NCI-H774 (cell line): ENCODE data around the gene C6orf52.
"Not testable (repeated sequence)": the region's sequence is repeated elsewhere in the genome, so short reads cannot be mapped to it uniquely, and the experiment has no call there.

ENCODE experiments used
- DNase-seq: peaks from one replicate; lab custom pipeline; 2025; lab: John Stamatoyannopoulos, UW

Gene C6orf52

DNA sequence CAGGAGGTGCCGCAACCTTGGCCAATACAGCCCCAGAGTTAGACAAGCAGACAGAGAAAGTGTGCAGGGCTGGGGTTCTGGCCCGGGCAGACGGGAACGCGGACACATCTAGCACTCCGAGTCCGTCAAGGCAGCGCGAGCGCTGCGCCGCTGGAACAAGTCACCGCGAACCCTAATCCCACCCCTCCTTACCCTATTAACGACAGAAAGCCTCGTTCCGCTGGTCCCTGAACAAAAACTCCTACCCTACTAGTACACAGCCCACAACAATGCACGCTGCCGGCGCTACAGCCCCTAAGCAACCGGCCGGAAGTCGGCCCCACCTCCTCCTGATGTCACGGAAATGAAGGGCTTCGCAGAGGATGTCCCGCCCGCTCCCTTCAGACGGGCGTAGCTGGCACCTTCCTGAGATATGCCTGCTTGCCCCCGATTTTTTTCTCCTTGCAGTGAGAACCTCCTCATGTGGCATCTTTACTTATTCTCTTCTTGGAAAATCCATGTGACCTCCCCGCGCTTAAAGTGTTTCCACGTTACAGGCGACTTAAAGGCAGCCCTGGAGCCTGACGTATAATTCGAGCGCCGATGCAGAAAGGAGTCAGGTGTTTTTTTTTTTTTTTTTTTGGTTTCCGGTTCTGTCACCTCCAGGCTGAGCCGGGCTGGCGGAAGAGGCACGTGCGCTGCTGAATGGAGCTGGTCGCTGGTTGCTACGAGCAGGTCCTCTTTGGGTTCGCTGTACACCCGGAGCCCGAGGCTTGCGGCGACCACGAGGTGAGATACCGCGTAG is at the start of gene C6orf52, which contains the start of gene PAK1IP1:
TSS of gene C6orf52 (minus strand) at position 315 of the 784 bp plus-strand sequence. CDS start 7,066 bp downstream, outside the sequence.
TSS of gene PAK1IP1 (plus strand) at position 671 of the 784 bp plus-strand sequence. CDS start at position 685, 14 bp downstream.
- DNase-seq: peak; percentile 91

DNA sequence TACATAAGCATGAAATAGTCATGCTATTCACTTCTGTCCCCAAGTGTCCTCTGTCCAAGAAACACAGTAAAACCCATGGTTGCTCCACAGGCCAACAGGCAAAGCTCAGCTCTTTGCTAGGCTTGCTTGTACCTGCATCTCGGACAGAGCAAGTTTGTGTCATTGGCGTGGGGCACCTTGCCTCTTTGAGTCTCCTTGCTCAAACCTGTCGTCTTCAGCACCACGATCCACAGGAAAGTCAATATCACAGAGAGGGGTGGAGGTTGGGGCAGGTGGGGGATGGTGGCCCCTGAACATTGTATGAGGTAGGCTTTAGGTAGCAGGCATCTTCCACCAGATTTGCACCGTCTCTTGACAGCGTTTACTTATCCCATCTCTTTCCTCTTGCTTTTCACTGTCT is 49.1 kb upstream of the C6orf52 start:
- no peak for DNase-seq

DNA sequence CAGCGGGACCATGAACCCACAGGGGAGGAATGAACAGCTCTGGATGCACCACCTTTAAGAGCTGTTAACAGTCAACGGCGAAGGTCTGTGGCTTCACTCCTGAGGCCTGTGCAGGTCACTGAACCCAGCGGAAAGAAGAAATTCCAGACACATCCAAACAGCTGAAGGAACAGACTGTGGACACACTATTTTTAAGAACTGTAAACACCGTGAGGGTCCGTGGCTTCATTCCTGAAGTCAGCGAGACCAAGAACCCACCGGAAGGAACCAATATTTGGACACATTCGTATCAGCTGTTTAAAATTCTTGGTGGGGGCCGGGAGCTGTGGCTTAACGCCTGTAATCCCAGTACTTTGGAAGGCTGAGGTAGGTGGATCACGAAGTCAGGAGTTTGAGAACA is 47.8 kb upstream of the C6orf52 start:
- DNase-seq: no peak

DNA sequence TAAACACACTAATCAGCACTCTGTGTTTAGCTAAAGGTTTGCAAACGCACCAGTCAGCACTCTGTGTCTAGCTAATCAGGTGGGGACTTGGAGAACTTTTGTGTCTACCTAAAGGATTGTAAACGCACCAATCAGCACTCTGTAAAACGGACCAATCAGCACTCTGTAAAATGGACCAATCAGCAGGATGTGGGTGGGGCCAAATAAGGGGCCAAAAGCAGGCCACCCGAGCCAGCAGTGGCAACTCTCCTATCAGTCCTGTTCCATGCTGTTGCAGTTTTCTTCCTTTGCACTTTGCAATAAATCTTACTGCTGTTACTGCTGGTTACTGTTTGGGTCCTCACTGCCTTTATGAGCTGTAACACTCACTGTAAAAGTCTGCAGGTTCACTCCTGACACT is 47.2 kb upstream of the C6orf52 start:
- DNase-seq: not testable (repeated sequence)

DNA sequence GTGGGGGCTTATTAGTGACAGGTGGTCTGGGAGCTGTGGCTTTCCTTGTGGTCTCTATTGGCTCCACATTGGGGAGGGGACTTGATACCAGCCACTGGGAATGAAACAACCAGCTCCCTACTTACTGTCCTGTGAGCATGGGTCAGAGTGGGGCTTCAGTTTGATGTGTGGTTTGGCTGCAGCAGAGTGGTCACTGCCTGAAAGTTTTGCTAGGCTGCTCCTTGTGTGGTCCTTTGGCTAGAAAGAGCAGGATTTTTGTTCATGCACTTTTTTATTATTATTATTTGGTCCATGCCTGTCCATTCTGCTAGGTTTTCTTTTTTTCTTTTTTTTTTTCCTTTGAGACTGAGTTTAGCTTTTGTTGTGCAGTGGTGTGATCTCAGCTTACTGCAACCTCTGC is 45.6 kb upstream of the C6orf52 start:
- DNase-seq: no peak

DNA sequence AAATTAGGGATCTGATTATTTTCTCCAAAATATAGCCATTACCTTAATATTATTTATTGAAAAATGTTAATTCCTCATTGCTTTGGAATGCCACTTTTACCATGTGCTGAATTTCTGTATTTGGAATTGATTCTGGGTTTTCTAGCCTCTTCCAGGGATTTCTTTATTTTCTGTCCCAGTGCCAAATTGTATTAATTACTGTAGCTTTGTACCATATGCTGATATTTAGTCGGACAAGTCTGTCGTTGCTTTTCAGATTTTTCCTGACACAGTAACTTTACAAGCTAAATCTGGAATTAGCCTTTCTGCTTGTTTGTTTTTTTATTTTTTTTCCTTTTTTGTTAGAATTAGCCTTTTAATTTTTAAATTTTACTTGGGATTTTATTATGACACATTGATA is 42.3 kb upstream of the C6orf52 start:
- no peak for DNase-seq

DNA sequence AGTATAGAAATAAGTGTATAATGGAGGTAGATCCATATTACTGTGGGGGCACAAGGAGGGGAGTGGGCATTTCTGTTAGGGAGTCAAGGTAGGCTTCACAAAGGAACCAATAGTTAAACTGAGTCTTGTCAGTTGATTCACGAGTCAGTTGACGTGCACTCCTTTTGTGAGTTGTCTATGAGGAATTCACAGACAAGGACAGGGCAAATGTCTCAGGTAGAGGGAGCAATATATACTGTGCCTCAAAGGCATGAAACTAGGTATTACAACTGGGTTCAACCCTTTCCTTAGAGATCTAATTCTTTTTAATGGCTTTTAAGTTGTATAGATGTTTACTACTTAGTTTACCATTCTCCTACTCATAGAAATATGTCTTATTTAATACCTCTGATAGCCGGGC is 39.4 kb upstream of the C6orf52 start:
- DNase-seq: no peak

DNA sequence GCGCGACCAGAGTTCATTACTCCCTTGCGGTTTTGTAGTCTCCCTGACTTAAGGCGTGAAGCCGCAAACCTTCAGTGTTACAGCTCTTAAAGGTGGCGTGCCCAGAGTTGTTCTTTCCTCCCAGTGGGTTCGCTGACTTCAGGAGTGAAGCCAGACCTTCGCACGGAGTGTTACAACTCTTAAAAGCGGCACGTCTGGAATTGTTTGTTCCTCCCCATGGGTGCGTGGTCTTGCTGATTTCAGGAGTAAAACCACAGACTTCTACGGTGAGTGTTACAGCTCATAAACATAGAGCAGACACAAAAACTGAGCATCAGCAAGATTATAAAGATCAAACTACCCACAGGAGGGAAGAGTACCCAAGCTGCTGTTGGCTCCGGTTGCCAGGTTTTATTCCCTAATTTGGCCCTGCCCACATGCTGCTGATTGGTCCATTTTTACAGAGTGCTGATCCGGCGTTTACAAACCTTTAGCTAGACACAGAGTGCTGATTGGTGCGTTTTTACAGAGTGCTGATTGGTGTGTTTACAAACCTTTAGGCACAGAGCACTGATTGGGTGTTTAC is 38.8 kb upstream of the C6orf52 start:
- DNase-seq: no peak

DNA sequence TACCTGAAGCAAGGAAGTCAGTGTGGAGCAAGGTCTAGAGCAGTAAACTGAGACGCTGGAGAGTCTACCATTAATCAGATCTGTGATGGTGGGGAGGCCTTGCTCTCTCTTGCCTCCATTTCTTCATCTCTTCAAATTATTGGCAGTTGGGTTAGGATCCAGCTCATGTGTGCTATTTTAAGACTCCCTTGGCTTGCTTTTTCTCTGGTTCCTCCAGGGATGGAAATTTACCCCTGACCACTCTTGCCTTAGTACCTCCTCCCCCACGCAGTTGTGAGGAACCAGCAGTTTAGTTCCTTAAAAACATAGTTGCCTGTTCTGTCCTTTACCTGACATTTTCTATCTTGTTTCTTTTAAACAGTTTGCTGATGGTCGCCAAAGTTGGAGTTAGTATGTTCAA is 35.8 kb upstream of the C6orf52 start:
- no peak for DNase-seq

DNA sequence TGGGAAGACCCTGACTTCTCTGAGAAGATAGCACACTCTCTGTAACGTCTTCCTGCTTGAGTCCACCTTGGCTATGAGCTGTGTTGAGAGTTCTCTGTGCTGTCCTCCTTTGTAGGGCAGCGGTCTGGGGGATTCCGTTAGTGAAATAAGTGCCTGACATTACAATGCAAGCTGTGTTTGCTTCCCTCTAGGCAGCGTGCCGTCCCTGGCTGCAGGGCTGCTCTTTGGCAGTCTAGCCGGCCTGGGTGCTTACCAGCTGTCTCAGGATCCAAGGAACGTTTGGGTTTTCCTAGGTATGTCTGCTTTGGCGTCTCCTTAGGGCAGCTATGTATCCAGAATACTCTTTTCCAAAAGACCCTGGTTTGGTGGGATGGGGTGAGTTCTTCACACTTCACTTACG is 31.3 kb upstream of the C6orf52 start:
- no peak for DNase-seq

DNA sequence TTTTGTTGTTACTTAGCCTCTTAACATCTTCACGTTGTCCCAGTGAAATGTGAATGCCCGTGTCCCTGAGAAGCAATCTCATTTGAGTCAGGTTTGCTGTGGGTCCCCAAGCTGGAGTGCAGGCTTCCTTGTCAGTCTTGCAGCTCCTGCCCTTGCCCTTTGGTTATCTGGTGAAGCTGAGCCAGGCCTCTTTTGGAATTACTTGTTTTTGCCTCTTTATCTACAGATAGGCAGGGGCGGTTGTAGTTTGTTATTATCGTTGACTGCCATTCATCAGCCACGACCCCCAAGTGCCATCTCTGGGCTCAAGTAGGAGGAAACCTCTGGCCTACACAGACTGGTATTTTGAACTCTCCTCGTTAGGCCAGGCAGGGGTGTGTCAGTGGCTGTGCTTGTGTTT is 30.6 kb upstream of the C6orf52 start:
- no peak for DNase-seq

DNA sequence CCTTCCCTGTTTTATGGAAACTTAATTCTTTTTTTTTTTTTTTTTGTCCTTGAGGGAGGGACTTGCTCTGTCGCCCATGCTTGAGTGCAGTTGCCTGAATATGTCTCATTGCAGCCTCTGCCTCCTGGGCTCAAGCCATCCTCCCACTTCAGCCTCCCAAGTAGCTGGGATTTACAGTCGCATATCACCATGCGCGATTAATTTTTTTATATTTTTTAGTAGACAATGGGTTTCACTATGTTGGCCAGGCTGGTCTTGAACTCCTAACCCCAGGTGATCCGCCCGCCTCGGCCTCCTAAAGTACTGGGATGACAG is 29.1 kb upstream of the C6orf52 start:
- no peak for DNase-seq

DNA sequence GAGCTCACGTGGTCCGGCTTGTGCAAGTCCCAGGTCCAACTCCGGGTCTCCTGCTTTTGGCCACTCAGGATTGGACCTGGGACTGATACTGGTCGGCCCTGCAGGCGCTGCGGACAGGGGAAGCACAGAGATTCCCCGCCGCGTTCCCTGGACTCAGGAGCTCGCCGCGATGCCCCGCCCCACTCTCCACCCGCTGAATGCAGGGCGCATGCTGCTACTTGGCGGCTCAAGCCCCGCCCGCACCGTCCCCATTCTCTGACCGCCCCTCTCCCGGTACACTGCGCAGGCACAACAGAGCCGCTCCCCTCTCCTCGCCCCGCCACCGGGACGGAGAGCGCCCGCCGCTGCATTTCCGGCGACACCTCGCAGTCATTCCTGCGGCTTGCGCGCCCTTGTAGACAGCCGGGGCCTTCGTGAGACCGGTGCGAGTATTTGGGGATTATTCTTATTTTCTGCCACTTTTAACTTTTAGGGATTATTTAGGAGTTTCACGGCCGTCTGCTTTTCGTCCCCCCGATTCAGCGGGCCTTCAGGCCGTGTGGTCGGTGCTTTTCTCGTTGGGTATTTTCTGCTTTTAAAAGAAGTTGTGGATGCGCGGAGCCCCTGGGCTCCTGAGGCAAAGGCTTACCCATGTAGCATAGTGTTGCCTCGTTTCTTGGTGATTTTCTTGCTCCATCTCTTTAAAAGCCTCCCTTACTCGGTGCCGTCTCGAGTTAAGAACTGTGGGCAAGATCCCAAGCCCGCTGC is 28.6 kb upstream of the C6orf52 start, which contains the start of gene TMEM14C:
TSS of gene TMEM14C (plus strand) at position 251 of the 747 bp plus-strand sequence. CDS start 1,544 bp downstream, outside the sequence.
- DNase-seq: peak; percentile 94

DNA sequence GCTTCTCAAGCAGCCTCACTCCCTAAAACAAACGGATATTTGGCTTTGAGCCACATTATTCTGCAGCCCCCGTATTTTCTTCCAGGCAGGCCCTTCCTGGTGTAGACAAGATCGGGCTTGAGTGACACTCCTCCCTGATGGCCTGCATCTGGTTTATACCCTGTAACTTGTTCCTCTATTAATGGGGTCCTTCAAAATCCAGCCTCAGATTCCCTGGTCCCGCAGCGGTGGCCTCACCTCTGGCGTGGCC is 28.1 kb upstream of the C6orf52 start:
- DNase-seq: no peak

DNA sequence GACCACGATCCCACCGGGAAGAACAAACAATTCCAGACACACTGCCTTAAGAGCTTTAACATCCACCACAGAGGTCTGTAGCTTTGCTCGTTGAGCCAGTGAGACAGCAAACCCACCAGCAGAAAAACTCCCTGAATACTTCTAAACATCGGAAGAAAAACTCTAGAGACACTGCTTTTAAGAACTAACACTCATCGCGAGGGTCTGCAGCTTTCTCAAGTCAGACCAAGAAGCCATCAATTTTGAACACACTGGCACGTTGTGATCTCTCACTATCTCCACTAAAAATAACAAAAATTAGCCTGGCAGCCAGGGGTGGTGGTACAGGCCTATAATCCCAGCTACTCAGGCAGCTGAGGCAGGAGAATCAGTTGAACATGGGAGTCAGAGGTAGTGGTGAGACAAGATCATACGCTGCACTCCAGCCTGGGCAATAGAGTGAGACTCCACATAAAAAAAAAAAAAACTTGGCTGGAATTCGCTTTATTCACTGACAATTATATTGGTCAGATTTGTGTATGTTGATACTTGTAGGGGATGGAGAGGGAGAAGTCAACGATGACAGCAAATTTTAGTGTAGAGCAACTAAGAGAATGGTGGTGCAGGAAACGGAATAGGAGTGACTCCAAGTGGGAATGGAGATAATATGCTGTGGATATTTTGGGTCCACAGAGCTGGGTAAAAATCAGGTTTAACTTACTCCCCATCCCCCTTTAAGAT is 27.6 kb upstream of the C6orf52 start:
- no peak for DNase-seq

DNA sequence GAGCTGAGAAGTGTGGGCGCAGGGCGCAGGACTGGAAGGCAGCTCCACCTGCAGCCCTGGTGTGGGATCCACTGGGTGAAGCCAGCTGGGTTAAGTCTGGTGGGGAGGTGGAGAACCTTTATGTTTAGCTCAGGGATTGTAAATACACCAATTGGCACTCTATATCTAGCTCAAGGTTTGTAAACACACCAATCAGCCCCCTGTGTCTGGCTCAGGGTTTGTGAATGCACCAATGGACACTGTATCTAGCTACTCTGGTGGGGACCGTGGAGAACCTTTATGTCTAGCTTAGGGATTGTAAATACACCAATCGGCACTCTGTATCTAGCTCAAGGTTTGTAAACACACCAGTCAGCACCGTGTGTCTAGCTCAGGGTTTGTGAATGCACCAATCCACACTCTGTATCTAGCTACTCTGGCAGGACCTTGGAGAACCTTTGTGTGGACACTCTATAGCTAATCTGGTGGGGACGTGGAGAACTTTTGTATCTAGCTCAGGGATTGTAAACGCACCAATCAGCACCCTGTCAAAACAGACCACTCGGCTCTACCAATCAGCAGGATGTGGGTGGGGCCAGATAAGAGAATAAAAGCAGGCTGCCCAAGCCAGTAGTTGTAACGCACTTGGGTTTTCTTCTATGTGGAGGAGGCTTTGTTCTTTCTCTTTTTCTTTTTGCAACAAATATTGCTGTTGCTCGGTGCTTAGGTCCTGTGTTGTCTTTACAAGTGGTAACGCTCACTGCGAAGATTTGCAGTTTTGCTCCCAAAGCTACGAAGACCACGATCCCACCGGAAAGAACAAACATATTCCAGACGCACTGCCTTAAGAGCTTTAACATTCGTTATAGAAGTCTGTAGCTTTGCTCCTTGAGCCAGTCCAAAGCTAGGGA is 26.8 kb upstream of the C6orf52 start:
- DNase-seq: not testable (repeated sequence)

DNA sequence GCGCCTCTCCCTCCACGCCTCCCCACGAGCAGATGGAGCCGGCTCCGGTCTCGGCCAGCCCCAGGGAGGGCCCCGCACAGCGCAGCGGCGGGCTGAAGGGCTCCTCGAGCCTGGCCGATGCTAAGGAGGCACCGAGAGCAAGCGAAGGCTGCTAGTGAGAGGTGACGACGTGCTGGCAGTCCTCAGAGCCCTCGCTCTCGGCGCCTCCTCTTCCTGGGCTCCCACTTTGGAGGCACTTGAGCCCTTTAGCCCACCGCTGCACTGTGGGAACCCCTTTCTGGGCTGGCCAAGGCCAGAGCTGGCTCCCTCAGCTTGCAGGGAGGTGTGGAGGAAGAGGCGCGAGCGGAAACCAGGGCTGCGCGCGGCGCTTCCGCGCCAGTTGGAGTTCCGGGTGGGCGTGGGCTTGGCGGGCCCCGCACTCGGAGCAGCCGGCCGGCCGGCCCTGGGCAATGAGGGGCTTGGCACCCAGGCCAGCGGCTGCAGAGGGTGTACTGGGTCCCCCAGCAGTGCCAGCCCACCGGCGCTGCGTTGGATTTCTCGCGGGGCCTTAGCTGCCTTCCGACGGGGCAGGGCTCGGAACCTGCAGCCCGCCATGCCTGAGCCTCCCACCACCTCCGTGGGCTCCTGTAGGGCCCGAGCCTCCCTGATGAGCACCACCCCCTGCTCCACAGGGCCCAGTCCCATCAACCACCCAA is 26.0 kb upstream of the C6orf52 start:
- DNase-seq: no peak

DNA sequence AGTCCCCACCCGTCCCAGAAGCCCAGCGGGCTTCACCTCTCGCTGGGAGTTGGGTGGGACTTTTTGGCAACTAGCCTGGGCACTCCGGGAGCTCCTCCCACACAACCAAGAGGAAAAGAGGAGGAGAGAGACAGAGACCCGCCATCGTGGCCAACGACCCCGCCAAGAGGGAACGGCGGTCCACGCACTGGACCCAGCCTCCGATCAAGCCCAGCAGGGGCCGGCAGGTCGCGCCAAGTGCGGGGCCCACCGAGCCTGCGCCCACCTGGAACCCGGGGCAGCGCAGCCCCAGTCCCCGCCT is 25.5 kb upstream of the C6orf52 start:
- no peak for DNase-seq

DNA sequence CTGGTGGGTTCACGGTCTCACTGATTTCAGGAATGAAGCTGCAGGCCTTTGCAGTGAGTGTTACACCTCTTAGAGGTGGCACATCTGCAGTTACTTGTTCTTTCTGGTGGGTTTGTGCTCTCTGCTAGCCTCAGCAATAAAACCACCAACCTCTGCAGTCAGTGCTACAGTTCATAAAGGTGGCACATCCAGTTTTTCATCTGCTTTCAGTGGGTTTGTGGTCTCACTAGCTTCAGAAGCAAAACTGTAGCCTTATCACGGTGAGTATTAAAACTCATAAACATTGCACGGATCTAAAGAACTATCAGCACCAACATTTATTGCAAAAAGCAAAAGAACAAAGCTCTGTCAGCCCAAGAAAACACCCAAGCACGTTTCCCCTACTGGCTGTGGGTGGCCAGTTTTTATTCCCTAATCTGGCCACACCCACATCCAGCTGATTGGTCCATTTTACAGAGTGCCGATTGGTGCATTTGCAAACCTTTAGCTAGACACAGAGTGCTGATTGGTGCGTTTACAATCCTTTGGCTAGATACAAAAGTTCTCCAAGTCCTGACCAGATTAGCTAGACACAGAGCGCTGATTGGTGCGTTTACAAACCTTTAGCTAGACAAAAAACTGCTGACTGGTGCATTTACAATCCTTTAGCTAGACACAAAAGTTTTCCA is 25.0 kb upstream of the C6orf52 start:
- DNase-seq: no peak

DNA sequence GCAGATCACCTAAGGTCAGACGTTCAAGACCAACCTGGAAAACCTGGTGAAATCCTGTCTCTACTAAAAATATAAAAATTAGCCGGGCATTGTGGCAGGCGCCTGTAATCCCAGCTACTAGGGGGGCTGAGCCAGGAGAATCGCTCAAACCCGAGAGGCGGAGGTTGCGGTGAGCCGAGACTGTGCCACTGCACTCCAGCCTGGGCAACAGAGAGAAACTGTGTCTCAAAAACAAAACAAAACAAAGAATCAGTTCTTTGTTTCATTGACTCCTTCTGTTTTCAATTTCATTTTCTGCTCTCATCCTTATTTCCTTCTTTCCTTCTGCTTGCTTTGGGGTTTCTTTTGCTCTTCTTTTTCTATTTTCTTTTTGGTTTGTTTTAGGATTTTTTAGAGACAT is 19.5 kb upstream of the C6orf52 start:
- DNase-seq: no peak

DNA sequence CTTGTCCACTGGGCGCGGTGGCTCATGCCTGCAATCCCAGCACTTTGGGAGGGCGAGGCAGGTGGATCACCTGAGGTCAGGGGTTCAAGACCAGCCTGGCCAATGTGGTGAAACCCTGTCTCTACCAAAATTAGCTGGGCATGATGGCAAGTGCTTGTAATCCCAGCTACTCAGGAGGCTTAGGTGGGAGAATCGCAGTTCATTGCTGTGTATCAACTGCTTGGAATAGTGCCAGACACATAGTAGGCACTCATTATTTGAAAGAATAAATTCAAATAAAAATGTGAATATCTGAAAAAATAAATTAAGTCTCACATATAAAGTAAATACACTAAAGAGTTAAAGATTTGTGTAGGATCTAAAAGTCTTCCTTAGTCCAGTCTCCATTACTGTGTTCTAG is 2.2 kb upstream of the C6orf52 start:
- DNase-seq: no peak
